Stimulated activated CD4-positive, alpha-beta T cell treated with anti-CD3 and anti-CD28 coated beads, TNF-alpha, amount 100 ng/mL, for 48 hours (primary cell): Measurements from ENCODE around the gene SKOR2.

Source experiments
- DNase-seq, 3 donors: peaks; one replicate each; pipeline ENCODE4 v3.0.0-alpha.2; 2020; ENCODE audit warnings: low read depth in 3 of 3

SKOR2 gene, protein sequence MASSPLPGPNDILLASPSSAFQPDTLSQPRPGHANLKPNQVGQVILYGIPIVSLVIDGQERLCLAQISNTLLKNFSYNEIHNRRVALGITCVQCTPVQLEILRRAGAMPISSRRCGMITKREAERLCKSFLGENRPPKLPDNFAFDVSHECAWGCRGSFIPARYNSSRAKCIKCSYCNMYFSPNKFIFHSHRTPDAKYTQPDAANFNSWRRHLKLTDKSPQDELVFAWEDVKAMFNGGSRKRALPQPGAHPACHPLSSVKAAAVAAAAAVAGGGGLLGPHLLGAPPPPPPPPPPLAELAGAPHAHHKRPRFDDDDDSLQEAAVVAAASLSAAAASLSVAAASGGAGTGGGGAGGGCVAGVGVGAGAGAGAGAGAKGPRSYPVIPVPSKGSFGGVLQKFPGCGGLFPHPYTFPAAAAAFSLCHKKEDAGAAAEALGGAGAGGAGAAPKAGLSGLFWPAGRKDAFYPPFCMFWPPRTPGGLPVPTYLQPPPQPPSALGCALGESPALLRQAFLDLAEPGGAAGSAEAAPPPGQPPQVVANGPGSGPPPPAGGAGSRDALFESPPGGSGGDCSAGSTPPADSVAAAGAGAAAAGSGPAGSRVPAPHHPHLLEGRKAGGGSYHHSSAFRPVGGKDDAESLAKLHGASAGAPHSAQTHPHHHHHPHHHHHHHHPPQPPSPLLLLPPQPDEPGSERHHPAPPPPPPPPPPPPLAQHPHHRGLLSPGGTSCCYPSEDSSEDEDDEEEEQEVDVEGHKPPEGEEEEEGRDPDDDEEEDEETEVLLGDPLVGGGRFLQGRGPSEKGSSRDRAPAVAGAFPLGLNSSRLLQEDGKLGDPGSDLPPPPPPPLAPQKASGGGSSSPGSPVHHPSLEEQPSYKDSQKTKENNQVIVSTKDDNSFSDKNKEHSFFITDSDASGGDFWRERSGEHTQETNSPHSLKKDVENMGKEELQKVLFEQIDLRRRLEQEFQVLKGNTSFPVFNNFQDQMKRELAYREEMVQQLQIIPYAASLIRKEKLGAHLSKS

DNA sequence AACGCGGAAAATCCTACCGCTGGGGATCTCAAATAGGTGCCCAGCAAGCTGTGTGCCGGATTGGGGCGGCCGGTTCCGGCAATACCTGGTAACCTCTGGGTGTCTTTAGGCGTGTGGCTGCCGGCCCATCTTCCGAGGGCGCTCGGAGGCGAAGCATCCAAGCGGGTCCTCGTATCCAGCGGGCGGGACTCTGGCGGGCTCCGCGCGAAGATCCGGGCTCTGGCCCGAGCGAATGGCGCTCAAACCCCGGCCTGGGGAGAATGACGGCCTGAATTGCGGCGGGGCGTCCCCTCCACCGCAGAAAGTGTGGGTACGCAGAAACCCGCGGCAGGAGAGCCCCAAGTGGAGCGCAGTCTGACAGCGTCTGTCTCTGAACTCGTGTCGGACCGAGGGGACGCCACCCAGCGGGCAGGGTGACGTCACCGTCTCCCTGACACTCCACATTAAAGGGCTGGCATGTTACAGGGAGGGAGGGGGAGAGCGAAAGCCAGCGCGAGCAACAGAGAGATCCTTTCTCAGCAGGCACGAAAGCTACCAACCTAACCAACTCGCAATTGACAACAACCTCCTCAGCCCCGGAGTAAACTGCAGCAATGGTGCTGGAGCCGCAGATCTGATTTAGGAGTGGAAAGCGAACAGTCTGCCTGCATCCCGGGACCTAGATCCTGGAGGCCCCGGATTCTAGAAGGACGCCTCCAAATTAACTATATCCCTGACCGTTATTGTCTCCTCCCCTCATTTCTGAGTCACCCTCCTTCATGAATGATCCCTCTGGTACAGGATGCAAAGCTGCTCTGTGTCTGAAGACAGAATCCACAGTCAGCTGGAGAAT lies at the start of gene SKOR2:
Gene SKOR2 (minus strand): TSS at position 372 of the 832 bp plus-strand sequence. CDS start 2,477 bp downstream, outside the sequence.
- DNase-seq: no peak

DNA sequence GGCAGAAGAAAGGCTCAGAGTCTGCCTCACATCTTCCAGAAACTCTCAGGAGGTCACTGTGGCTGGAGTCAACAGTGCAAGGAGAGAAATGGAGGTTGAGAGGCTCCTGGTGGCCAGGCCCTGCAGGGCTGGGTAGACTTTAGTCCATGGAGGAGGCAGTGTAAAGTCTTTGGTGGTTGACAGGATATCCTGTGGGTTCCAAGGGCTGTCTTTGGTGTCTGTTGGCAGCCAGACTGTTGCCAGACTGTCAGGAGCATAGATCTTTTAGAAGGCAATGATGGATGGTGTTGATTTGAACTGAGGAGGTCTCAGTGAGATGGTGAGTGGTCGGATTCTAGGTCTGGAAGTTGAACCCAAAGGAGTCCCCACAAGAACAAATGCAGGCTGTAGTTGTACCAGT lies 45.0 kb upstream of the SKOR2 start:
- DNase-seq: no peak

DNA sequence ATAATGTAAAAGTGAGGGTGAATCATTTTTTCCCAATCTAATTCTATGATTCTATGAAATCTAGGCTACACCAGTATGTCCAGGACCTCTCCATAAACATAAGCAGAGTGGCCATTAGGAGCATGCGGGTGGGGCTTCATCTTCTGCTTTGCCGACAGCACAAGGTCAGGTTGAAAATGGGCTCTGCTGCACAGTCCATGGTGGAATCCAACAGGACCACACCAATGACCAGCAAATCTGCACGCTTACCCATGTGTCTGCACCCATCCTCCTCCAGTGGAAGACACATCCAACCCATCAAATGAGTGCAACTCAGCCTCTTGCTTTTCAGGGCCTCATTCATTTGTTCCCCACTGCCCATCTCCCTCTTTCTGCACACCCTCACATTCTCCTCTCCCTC lies 43.3 kb upstream of the SKOR2 start:
- DNase-seq: no peak

DNA sequence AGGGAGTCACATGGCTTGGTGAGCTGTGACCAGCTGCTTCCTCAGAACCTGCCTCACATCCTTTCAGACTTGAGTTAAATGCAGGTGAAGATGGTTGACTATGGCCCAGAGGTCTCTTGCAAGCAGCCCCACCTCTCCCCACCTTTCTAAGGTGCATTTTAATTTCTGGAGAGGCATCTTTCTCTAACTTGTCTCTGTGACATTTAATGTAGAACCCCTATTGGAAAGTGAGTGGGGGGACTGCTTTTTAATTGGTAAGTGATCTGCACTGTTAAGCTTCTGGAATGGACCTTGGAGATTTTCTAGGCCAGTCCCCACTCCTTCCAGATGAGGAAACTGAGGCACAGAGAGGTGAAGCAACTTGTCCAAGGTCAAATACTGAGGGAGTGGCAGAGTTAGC lies 37.3 kb upstream of the SKOR2 start:
- DNase-seq: no peak

DNA sequence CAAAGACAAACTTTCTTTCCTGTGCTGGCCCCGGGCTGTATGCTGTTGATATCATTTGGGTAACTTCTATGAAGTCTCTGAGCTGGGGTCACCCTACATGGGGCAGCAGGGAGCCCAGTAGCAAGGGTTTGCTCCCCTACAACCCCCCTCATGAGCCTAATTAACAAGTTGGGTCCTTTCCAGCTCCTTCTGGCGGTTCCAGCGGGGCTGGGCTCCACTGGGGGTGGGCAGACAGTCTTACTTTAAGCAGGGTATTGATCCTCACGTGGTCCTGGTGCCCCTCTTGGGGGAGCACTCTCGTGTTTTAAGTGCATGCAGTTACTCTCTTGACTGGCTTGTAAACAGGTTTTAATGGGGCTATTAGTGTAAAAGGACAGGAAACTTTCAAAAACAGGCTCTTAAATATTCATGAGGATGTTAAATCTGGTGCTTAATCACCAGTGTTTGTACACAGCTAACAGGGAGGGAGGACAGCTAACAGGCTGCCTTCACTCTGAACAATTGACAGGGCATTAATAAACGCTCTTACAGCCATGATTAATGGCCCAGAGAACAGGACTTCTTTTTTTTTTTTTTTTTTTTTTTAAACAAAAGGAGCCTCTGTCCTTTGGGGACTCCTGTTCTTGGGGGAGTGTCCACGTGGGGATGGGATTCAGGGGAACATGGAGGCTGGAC lies 36.6 kb upstream of the SKOR2 start:
- DNase-seq: no peak

DNA sequence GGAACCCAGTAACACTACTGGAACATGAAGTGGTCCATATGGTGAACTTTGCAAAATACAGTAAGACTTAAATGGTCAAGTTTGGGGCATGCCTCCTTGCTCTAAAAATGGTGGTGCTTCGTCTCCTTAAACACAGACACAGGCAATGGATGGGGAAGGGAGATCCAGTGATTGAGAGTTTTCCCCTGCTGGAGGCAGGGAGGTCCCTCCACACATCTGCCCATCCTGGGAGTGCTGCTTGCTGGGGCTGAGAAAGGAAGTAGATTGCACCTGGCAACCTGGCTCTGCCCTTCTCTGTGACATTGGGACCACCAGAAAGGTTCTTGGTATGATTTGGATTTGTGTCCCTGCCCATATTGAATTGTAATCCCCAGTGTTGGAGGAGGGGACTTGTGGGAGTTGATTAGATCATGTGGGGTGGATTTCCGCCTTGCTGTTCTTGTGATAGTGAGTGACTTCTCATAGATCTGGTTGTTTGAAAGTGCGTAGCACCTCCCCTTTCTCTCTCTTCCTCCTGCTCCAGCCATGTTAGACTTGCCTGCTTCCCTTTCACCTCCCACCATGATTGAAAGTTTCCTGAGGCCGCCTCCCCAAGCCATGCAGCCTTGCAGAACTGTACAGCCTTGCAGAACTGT lies 35.4 kb upstream of the SKOR2 start:
- DNase-seq: no peak

DNA sequence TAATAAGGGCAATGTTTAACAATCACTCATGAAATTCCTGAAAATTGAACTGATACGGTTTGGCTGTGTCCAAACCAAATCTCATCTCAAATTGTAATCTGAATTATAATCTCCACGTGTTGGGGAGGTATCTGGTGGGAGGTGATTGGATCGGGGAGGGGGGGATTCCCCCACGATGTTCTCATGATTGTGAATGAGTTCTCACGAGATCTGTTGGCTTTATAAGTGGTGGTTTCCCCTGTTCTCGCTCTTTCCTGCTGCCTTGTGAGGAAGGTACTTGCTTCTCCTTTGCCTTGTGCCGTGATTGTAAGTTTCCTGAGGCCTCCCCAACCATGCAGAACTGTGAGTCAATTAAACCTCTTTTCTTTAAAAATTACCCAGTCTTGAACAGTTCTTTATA lies 34.0 kb upstream of the SKOR2 start:
- no peak for DNase-seq

DNA sequence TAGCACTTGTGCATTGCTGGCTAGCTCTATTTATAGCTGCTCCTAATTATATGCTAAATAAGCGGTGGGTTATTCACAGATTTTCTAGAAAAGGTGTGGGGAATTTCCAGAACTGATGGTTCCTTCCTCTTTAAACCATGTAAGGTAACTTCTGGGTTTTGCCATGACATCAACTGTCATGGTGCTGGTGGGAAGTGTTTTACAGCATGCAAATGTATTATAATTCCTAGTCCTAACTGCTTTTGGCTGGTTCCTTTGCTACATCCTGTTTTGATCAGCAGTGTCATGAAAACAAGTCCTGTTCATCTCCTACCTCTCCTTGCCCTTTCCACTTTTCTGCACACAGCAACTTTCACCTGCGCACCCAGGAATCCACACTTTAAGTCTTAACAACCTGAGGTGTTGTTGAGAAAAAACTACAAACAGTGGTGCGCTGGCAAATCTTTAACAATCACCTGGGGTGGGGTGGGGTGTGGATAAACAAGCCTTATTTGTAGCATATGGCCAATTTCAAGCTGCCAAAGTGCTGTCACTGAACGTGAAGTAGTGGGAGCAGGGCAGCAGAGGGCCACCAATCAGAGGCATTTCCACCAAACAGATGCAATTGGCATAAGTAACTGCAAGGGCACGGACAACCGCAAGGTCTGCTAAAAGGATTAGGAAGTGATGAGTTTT lies 33.4 kb upstream of the SKOR2 start:
- DNase-seq: no peak

DNA sequence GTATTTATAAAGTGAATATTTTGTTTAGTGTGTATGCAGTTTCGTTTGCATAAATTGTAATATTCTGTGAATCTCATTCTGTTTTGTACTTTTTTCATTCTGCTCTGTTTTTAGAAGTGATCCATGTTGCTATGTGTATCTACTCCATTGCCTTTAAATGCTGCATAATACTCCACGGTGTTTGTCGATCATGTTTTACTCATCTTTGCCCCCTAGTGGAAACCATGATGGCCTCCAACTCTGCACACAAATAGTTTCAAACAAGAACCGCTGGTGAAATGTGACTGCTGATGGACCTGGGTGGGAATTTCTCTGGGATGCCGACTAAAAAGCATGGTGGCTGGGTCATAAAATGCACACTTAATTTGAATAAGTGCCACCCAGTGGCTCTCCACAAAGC lies 32.0 kb upstream of the SKOR2 start:
- DNase-seq: no peak

DNA sequence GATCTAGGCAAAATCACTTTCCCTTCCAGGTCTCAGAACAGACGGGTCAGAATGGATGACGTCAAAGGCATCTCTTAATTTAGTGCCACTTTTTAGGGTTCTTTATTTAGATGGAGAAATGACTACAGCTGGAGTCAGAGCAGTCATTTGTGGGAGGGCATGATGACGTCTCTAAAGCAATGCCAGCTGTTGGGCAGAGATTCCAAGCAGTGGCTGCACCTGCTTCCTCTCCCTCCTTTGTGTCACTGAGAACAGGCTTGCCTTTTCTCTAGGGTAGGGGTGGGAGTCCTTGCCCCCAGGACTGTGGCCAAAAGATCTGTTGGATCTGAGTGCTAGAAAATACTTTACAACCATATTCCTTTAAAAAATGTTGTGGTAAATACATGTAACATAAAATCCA lies 28.7 kb upstream of the SKOR2 start:
- DNase-seq: no peak

DNA sequence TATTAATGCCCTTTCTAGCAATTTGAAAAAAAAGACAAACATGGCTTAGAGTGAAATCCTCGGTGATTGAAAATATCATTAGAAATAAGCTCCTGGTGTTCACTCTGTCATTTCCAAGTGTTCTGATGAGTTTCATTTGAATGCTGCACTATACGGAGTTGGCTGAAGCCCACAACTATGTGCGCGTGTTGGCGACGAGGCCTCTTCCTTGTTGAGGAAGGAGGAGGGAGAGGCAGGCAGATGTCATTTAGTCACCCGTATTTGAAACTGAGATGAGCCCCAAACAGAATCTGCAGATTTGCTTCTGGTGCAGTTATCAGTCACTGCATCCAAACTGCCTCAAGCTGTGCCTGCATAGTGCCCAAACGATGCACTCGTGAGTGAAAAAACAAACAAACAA lies 23.5 kb upstream of the SKOR2 start:
- no peak for DNase-seq

DNA sequence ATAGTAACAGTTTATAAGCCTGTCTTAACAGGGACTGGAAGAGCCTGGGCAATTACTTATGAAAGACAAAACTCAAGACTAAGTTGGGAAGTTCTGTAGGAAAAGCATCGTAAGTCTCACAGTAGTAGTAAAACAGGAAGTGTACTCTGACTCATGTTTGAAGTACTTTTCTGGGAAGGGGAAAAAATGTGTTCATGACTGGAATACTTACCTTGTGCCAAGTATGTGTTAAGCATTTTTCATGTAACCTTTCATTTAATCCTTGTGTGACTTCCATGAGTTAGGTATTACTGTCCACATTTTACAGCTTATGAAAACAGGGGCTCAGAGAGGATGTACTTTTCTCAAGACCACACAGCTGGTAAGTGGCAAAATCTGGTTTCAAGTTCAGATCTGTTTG lies 13.7 kb upstream of the SKOR2 start:
- no peak for DNase-seq

DNA sequence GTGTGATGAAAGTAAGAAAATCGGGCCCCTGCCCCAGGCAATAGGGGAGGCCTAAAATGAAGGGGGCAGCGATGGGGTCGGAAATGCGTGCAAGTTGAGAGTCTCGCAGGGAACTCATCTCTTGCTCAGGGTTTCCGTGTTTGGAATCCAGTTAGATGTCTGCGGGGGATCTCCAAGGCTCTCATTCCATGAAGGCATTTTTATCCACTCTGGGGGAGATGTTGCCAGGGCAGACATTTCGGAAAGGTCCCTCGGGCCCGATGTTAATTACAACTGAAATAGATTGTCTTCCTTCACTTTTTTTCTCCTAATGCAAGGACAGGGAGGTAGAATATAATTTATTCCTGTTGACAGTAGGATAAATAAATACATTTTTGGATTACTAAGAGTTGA lies 12.8 kb upstream of the SKOR2 start:
- no peak for DNase-seq

DNA sequence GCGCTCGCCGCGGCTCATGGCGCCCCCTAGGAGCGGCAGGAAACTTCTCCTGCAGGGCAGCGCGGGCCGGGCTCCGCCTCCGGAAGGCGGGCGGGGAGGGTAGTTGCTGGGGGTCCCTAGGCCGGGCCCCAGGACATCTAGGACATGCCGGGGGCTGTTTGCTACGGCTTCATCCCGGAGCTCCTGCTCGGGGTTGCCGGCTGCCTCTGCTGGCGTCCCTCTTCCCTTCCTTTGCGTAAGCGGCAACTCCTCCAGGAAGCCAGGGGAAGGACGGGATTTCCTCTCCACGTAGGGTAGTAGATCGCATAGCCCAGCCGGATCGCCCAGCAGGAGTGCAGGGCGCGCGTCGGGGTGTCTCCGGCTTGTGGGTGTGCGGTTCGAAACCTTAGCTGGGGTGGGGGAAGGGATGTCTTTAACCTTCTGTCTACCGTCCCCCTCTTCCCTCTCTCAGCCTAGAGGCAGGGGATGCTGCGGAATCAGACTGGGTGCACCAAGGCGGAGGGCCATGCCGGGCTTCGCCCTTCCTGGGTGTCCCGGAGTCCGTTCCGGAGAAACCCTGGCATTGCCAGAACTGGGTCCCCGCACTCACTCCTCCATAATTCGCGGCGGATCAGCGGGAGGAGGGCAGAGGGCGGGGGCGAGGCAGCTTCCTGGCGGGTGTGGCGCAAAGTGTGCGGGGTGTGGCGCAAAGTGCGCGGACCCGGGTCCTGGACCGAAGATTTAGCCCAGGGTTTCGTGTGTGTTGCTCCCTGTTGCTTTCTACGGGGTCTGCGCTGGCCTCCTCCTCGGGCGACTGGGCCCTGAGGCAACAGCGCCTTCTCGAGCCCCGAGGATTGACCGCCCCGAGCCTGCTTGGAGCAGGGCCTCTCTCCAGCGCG lies 12.2 kb upstream of the SKOR2 start:
- DNase-seq: no peak

DNA sequence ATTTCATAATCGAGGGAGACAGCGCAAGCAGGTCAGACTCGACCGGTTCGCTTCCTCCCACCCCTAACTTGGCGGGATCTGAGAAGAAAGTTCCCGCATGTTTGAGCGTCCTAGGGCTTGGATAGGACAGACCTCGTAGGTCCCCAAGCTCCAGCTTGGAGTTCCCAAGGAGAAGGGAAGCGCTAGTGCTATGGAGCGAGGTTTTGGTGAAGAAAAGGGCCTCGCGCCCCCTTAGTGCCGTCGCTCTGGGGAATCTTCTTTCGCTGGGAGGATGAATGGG lies 11.6 kb upstream of the SKOR2 start:
- no peak for DNase-seq

DNA sequence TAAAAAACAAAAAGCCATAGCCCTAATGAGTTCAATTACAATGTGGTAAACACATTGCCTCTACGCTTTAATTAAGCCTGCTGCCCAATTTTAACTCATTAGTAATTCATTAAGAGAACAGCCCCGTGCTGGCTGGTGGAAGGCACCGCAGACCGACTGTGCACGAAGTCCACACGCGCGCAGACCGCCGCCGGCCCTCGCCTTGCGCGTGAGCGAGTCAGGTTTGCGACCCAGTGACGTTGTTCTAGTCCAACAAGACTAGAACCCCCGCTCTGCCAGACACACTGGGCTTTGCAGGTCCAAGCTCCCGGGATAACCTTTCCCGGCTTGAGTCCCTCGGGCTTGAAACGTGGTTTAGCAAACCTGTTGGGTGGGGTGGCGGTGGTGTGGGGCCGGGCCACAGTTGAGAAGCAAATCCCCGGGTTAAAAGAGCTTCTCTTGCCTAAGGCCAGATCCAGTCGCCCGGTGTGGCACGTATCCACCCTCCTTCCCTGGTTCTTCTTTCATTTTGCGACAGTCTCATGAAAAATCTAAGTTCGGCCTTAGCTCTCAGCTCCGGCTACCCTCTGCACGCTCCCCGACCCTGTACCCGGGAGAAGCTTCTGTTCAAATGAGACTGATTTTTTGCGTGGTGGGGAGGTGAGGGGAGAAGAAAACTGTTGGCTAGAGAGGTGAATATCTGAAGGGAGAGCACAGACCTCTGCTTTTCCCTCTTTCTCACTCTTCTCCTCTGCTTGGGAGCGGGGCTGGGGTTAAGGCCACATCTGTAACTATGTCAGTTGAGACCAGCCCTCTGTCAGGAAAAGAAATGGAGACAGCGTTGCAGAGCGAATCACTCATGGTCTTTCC lies 11.1 kb upstream of the SKOR2 start:
- no peak for DNase-seq

DNA sequence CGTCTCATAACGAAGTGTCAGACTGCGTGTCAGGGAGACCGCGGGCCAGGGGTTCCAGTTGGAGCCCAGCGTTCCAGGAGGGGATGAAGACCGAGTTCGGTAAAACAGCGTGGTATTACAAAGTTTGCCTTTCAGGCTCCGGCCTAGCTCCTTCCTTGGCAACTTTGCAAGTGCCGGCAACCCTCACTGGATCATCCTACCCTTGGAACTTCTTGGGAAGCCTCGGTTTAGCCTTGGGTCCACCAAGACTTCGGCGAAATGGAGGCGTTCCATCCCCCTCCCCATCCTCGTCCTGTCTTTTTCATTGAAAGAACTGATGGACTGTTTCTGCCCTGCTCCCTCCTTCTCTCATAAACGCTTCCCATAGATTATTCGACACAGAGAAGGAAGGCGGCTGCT lies 10.4 kb upstream of the SKOR2 start:
- DNase-seq: no peak

DNA sequence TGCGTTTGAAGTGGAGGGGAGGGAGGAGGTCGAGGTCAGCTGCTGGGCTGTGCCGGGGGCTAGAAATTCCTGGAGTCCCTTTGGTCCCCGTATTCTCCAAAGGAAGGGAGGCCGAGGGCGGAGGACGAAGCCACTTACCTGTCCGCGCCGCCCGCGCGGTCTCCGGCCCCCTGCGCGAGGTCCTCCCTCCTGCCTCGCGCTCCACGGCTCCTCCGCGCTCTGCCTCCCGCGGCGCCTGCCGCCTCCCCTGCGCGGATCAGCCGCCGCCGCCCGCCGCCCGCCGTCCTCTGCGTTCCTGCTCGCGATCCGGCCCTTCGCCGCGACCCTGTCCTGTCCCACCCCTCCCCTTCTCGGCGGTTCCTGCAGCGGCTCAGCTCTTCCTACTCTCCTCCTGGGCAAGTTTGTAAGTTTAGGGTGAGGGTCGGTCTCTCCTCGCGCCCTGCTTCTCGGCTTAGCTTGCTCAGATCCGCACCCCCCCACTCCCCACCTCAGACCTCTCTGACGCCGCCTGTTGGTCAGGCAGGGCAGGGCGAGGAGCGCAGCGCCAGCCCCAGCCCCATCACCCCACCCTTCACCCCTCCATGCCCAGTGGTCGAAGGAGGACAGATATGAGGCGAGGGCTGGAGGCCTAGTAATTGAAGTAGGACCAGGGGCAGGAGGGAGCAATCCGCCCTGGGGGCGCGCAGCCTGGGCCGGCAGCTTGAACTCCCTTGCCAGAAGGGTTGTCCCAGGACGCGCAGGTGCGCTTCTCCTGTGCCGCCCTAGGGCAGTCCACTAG lies 9.7 kb upstream of the SKOR2 start:
- no peak for DNase-seq
